ENCODE results near the gene CYP3A5. TPM values are rescaled to one million over a fixed set of nuclear protein-coding genes. Genes with fewer than 3 reads are reported as not detected.

Gene CYP3A5
- total and polyA plus RNA-seq, 2 of the 13 experiments (the other 11 are each of a cell fraction or from before 2014, with no cell fraction given), result 5.7 to 9.3 TPM

GRCh38 chr7:99677648-99678045 is 2.1 kb downstream of the CYP3A5 start (continued):
- TF ChIP-seq GLMP (CRISPR knock-in tag; IDR thresholded peaks at IDR 0.05; ENCODE audit: borderline replicate concordance) (no peak), ZHX1 (CRISPR knock-in tag; IDR thresholded peaks at IDR 0.05; ENCODE audit: low read depth) (peak; percentile 22; the same call in 1 of the 2 replicates), ZNF292 (CRISPR knock-in tag; IDR thresholded peaks at IDR 0.05; ENCODE audit: borderline replicate concordance, low read depth) (peak; percentile 80; the same call in 1 of the 2 replicates), ZNF225 (CRISPR knock-in tag; IDR thresholded peaks at IDR 0.05) (no peak), ARID2 (CRISPR knock-in tag; IDR thresholded peaks at IDR 0.05; ENCODE audit: borderline replicate concordance) (no peak), GATAD1 (CRISPR knock-in tag; IDR thresholded peaks at IDR 0.05) (peak; percentile 39; the same call in 1 of the 2 replicates), ZNF24 (IDR thresholded peaks at IDR 0.05) (no peak), U2AF1 (optimal IDR thresholded peaks at IDR 0.05; ENCODE audit: low read depth, low read length) (no peak), FLYWCH1 (CRISPR knock-in tag; IDR thresholded peaks at IDR 0.05) (no peak), HCFC1 (IDR thresholded peaks at IDR 0.05; ENCODE audit: low read depth, low read length) (no peak), ZSCAN30 (CRISPR knock-in tag; IDR thresholded peaks at IDR 0.05) (no peak), NPAS2 (CRISPR knock-in tag; IDR thresholded peaks at IDR 0.05; ENCODE audit: borderline replicate concordance) (no peak), NFYC (CRISPR knock-in tag; IDR thresholded peaks at IDR 0.05) (no peak), SMARCC2 (IDR thresholded peaks at IDR 0.05) (no peak), HNF1A (IDR thresholded peaks at IDR 0.05; ENCODE audit: low read depth) (peak; percentile 80), HNF1A (CRISPR knock-in tag; IDR thresholded peaks at IDR 0.05; ENCODE audit: borderline replicate concordance) (peak; percentile 64; the same call in 1 of the 2 replicates), PHF21A (CRISPR knock-in tag; IDR thresholded peaks at IDR 0.05) (no peak), MYC (CRISPR knock-in tag; IDR thresholded peaks at IDR 0.05; ENCODE audit: borderline replicate concordance) (peak; percentile 54; the same call in 1 of the 2 replicates), MAX (IDR thresholded peaks at IDR 0.05) (peak; percentile 90), FOXO4 (CRISPR knock-in tag; conservative IDR thresholded peaks at IDR 0.05) (no peak), ZFAT (CRISPR knock-in tag; conservative IDR thresholded peaks at IDR 0.05) (no peak), CREBL2 (CRISPR knock-in tag; IDR thresholded peaks at IDR 0.05; ENCODE audit: borderline replicate concordance) (no peak)

Data from HepG2 (cell line).